Lower leg skin (tissue), 4 donors: ENCODE measurements around the gene PHF1. TPM values are rescaled to one million over a fixed set of nuclear protein-coding genes. Genes with fewer than 3 reads are reported as not detected.

Experiments
- DNase-seq, 2 donors: peaks; one replicate each; pipeline ENCODE4 v3.0.0-alpha.2; 2019; ENCODE audit warnings: low spot score in 2 of 2
- H3K4me3 ChIP-seq: fragments of 200-600 bp; sonication (generic); 2 replicates; pipeline ENCODE4 v1.5.1; 2017; ENCODE audit warnings: mild to moderate bottlenecking, low read depth; ENCODE audit not compliant: poor library complexity, severe bottlenecking
- POLR2A ChIP-seq, 2 donors: fragments of 450-650 bp; IDR thresholded peaks; one replicate each; pipeline ENCODE4 v1.6.1; 2016 to 2017; ENCODE audit warnings: antibody characterized with exemption in 2 of 2, mild to moderate bottlenecking in 1 of 2, moderate library complexity in 1 of 2
- WGBS, 2 donors: methylation state at CpG; one replicate each; pipeline ENCODE4 v1.1.5; 2018; 5-methylcytosine and 5-hydroxymethylcytosine counted together
- intact Hi-C: fragments of 100-400 bp; cut with DNase I; formaldehyde crosslinking; loops from one replicate; pipeline ENCODE4 v1.15.0; 2023; ENCODE audit warnings: low total_unique reads
- total RNA-seq, 4 donors: library from RNA; depleted of rRNA; stranded (reverse); fragments of >200 nt; gene quantifications; one replicate each; pipeline ENCODE4 v1.1.0, GENCODE V29; 2016
- TF ChIP-seq, protein P1 (sequence below), 3 donors: fragments of 450-650 bp; IDR thresholded peaks; one replicate each; pipeline ENCODE4 v1.5.1; 2016; ENCODE audit warnings: antibody characterized with exemption in 3 of 3, mild to moderate bottlenecking in 3 of 3, moderate library complexity in 2 of 3

Gene PHF1
- total RNA-seq, 4 donors from 2014 or later, result 40.9 to 73.0 (median 64.8) TPM

DNA sequence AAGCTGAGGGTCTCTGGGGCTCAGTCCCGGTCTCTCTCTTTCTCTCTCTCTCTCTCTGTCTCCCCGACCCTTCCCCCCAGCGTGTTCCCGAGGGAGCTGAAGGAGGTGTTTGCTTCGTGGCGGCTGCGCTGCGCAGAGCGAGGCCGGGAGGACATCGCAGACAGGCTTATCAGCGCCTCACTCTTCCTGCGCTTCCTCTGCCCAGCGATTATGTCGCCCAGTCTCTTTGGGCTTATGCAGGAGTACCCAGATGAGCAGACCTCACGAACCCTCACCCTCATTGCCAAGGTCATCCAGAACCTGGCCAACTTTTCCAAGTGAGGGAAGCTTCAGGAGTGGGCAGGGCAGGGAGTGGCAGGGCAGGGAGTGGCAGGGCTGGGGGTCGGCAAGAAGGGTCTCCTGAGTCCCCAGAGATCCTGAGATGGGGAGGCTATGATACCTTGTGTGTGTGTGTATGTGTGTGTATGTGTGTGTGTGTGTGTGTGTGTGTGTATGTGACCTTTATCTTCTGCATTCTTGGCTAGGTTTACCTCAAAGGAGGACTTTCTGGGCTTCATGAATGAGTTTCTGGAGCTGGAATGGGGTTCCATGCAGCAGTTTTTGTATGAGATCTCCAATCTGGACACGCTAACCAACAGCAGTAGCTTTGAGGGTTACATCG is 30.0 kb downstream of the PHF1 start:
- intact Hi-C loops, result no loop called here
- TF ChIP-seq POLR2A (IDR thresholded peaks at IDR 0.05), result no peak
- TF ChIP-seq, protein P1, sequence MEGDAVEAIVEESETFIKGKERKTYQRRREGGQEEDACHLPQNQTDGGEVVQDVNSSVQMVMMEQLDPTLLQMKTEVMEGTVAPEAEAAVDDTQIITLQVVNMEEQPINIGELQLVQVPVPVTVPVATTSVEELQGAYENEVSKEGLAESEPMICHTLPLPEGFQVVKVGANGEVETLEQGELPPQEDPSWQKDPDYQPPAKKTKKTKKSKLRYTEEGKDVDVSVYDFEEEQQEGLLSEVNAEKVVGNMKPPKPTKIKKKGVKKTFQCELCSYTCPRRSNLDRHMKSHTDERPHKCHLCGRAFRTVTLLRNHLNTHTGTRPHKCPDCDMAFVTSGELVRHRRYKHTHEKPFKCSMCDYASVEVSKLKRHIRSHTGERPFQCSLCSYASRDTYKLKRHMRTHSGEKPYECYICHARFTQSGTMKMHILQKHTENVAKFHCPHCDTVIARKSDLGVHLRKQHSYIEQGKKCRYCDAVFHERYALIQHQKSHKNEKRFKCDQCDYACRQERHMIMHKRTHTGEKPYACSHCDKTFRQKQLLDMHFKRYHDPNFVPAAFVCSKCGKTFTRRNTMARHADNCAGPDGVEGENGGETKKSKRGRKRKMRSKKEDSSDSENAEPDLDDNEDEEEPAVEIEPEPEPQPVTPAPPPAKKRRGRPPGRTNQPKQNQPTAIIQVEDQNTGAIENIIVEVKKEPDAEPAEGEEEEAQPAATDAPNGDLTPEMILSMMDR (IDR thresholded peaks at IDR 0.05), result no peak
- no peak for DNase-seq
- no peak overlapping the region for H3K4me3 ChIP-seq
- 85 to 88% methylated on average over 18 to 19 of the region's 19 CpGs for WGBS, 2 donors

DNA sequence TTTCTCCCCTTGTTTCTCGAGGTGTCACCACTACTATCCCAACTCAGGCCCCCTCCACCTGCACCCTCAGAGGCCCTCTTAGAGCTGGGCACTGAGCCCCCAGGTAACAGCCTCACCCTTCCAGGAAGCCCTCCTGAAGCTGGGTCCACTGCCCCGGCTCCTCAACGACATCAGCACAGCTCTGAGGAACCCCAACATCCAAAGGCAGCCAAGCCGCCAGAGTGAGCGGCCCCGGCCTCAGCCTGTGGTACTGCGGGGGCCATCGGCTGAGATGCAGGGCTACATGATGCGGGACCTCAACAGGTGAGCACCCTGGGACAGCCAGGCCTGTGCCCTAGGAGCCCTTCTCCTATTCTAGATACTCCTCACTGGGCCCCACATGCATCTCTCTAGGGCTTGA is 30.6 kb downstream of the PHF1 start:
- no peak overlapping the region for H3K4me3 ChIP-seq
- no peak for DNase-seq
- WGBS, 2 donors, result 93 to 94% methylated on average over 9 of the region's 9 CpGs
- intact Hi-C loops, result no loop called here
- no peak for TF ChIP-seq POLR2A (IDR thresholded peaks at IDR 0.05)
- TF ChIP-seq, protein P1 (IDR thresholded peaks at IDR 0.05), result no peak

DNA sequence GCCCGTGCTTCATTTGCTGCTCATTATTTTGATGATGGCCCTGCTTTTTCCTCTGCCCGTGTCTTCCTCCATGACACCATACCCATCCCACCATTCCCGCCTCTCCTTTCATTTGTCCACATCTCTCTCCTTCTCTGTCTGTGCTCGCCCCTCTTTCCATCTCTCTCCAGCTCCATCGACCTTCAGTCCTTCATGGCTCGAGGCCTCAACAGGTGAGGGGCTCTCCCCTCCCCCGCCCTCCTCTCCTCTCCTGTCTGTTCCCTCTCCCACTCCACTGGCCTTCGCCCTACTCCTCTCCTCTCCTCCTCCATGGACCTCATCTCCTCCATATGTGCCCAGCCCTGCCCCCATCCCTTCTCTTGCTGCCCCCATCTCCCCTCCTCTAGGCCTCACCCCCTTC is 31.5 kb downstream of the PHF1 start:
- WGBS, 2 donors, result 80 to 84% methylated on average over 8 of the region's 8 CpGs
- intact Hi-C loops, result no loop called here
- no peak for TF ChIP-seq POLR2A (IDR thresholded peaks at IDR 0.05)
- TF ChIP-seq, protein P1 (IDR thresholded peaks at IDR 0.05), result no peak
- no peak for DNase-seq
- no peak overlapping the region for H3K4me3 ChIP-seq

DNA sequence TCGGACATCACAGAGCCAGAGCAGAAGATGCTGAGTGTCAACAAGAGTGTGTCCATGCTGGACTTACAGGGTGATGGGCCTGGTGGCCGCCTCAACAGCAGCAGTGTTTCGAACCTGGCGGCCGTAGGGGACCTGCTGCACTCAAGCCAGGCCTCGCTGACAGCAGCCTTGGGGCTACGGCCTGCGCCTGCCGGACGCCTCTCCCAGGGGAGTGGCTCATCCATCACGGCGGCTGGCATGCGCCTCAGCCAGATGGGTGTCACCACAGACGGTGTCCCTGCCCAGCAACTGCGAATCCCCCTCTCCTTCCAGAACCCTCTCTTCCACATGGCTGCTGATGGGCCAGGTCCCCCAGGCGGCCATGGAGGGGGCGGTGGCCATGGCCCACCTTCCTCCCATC is 32.2 kb downstream of the PHF1 start:
- H3K4me3 ChIP-seq, result no peak overlapping the region
- WGBS, 2 donors, result 91 to 95% methylated on average over 10 to 13 of the region's 17 CpGs
- no peak for DNase-seq
- intact Hi-C loops, result no loop called here
- TF ChIP-seq, protein P1 (IDR thresholded peaks at IDR 0.05), result no peak
- TF ChIP-seq POLR2A (IDR thresholded peaks at IDR 0.05), result no peak

DNA sequence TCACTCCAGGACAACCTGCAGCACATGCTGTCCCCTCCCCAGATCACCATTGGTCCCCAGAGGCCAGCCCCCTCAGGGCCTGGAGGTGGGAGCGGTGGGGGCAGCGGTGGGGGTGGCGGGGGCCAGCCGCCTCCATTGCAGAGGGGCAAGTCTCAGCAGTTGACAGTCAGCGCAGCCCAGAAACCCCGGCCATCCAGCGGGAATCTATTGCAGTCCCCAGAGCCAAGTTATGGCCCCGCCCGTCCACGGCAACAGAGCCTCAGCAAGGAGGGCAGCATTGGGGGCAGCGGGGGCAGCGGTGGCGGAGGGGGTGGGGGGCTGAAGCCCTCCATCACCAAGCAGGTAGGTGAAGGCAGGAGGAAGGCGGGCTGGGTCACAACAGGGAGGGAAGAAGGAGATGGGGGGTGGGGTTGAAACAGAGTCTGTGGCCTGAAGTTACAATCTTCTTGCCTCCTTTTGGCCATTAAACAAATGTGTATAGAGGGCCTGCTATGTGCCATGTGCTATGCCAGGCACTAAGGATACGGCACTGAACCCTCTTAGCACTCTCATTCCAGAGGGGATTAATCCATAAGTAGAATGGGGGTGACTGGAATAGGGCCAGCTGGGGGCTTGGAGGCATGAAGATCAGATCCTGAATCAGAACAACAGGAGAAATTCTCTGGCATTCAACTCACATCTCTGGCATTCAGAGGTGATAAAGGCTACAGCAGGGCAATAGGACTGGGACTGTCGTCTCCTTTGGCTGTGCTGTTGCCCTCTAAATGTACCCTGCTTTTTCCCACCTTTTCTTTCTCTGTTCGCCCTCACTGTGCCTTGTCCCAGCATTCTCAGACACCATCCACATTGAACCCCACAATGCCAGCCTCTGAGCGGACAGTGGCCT is 33.0 kb downstream of the PHF1 start:
- no peak for TF ChIP-seq POLR2A (IDR thresholded peaks at IDR 0.05)
- TF ChIP-seq, protein P1 (IDR thresholded peaks at IDR 0.05), result no peak
- intact Hi-C loops, result no loop called here
- WGBS, 2 donors, result 86 to 91% methylated on average over 17 to 18 of the region's 18 CpGs
- no peak for DNase-seq
- no peak overlapping the region for H3K4me3 ChIP-seq
